Hypothalamus (tissue), 51 donors: ENCODE measurements around the gene ACTN3.
"Not testable (repeated sequence)": the region's sequence is repeated elsewhere in the genome, so short reads cannot be mapped to it uniquely, and the experiment has no call there.

Source experiments
- DNase-seq, 51 donors: peaks; one replicate each; lab custom pipeline; 2025; lab: John Stamatoyannopoulos, UW

ACTN3 gene

GRCh38 chr11:66546368-66546965, at the start of gene ACTN3:
TSS of gene ACTN3 (plus strand) at chr11:66546903. CDS start at chr11:66546938, 35 bp downstream.
- DNase-seq = no peak

- DNase-seq = no peak
These were observed 49.5 kb upstream of the ACTN3 start for GRCh38 chr11:66497206-66497605.

- DNase-seq = no peak
These were observed 48.2 kb upstream of the ACTN3 start for GRCh38 chr11:66498506-66498905.

GRCh38 chr11:66505276-66505816, 41.4 kb upstream of the ACTN3 start:
- no peak for DNase-seq

- DNase-seq = no peak
These were observed 37.6 kb upstream of the ACTN3 start for GRCh38 chr11:66509131-66509561.

- peak; percentile 20 to 89 (median 72) for DNase-seq
These were observed 36.3 kb upstream of the ACTN3 start, which contains the start of gene BBS1 for GRCh38 chr11:66510271-66510989. TSS of gene BBS1 (plus strand) at chr11:66510635. CDS start at chr11:66510660, 25 bp downstream.

- peak in 1 of 51 donors; percentile 20 for DNase-seq
These were observed 35.7 kb upstream of the ACTN3 start for GRCh38 chr11:66510990-66511339.

- DNase-seq = no peak
These were observed 23.1 kb upstream of the ACTN3 start for GRCh38 chr11:66523611-66524010.

- DNase-seq = no peak
These were observed 22.2 kb upstream of the ACTN3 start for GRCh38 chr11:66524304-66525040.

GRCh38 chr11:66529069-66529468, 17.6 kb upstream of the ACTN3 start:
- DNase-seq = no peak

GRCh38 chr11:66529655-66530054, 17.0 kb upstream of the ACTN3 start:
- DNase-seq = no peak

- no peak for DNase-seq
These were observed 15.6 kb upstream of the ACTN3 start for GRCh38 chr11:66530927-66531709.

- no peak for DNase-seq
These were observed 14.9 kb upstream of the ACTN3 start for GRCh38 chr11:66531841-66532240.

GRCh38 chr11:66532784-66533183, 13.9 kb upstream of the ACTN3 start:
- no peak for DNase-seq

GRCh38 chr11:66539170-66539869, 7.4 kb upstream of the ACTN3 start:
- DNase-seq = no peak

- no peak for DNase-seq
These were observed 6.9 kb upstream of the ACTN3 start for GRCh38 chr11:66539870-66540213.

- not testable (repeated sequence) for DNase-seq
These were observed 6.1 kb upstream of the ACTN3 start for GRCh38 chr11:66540598-66540997.

- DNase-seq = no peak
These were observed 4.8 kb upstream of the ACTN3 start for GRCh38 chr11:66541892-66542291.

- peak in 1 of 51 donors; percentile 48 for DNase-seq
These were observed 4.3 kb upstream of the ACTN3 start for GRCh38 chr11:66542362-66542761.
